ENCODE results near the gene NAA15.
"Not testable (repeated sequence)": the region's sequence is repeated elsewhere in the genome, so short reads cannot be mapped to it uniquely, and the experiment has no call there.

Gene NAA15

GRCh38 chr4:139316733-139317132 is 15.4 kb downstream of the NAA15 start:
- Histone ChIP-seq H3K4me3 (replicated peaks; ENCODE audit: insufficient read depth, low read length) (no peak overlapping the region), H3K27ac (replicated peaks) (no peak overlapping the region), H3K27me3 (ENCODE audit: insufficient read depth, poor library complexity, severe bottlenecking) (no peaks in the 10 kb centered on the region)
- no peak for DNase-seq (ENCODE audit: low read depth in 1 of 2, low spot score in 1 of 2)
- TF ChIP-seq GABPA (IDR thresholded peaks at IDR 0.05; ENCODE audit: low read depth) (no peak), REST (IDR thresholded peaks at IDR 0.05; ENCODE audit: insufficient replicate concordance, low read depth) (no peak), CTCF (IDR thresholded peaks at IDR 0.05; ENCODE audit: insufficient read depth, low read length) (no peak), SPI1 (IDR thresholded peaks at IDR 0.05; ENCODE audit: borderline replicate concordance, low read depth) (peak; percentile 85), POLR2AphosphoS5 (IDR thresholded peaks at IDR 0.05; ENCODE audit: low read depth) (no peak)

GRCh38 chr4:139317635-139318034 is 16.3 kb downstream of the NAA15 start:
- Histone ChIP-seq H3K27me3 (ENCODE audit: insufficient read depth, poor library complexity, severe bottlenecking) (no peaks in the 10 kb centered on the region), H3K27ac (replicated peaks) (no peak overlapping the region), H3K4me3 (replicated peaks; ENCODE audit: insufficient read depth, low read length) (no peak overlapping the region)
- TF ChIP-seq GABPA (IDR thresholded peaks at IDR 0.05; ENCODE audit: low read depth), result no peak
- no peak for TF ChIP-seq CTCF (IDR thresholded peaks at IDR 0.05; ENCODE audit: insufficient read depth, low read length)
- TF ChIP-seq SPI1 (IDR thresholded peaks at IDR 0.05; ENCODE audit: borderline replicate concordance, low read depth), result no peak
- no peak for TF ChIP-seq REST (IDR thresholded peaks at IDR 0.05; ENCODE audit: insufficient replicate concordance, low read depth)
- no peak for TF ChIP-seq POLR2AphosphoS5 (IDR thresholded peaks at IDR 0.05; ENCODE audit: low read depth)
- no peak for DNase-seq (ENCODE audit: low read depth in 1 of 2, low spot score in 1 of 2)

GRCh38 chr4:139319571-139319970 is 18.3 kb downstream of the NAA15 start:
- H3K27ac ChIP-seq (replicated peaks), result no peak overlapping the region
- DNase-seq (ENCODE audit: low read depth in 1 of 2, low spot score in 1 of 2), result no peak
- TF ChIP-seq CTCF (IDR thresholded peaks at IDR 0.05; ENCODE audit: insufficient read depth, low read length) (no peak), GABPA (IDR thresholded peaks at IDR 0.05; ENCODE audit: low read depth) (no peak), REST (IDR thresholded peaks at IDR 0.05; ENCODE audit: insufficient replicate concordance, low read depth) (no peak), SPI1 (IDR thresholded peaks at IDR 0.05; ENCODE audit: borderline replicate concordance, low read depth) (no peak), POLR2AphosphoS5 (IDR thresholded peaks at IDR 0.05; ENCODE audit: low read depth) (no peak)
- H3K4me3 ChIP-seq (replicated peaks; ENCODE audit: insufficient read depth, low read length), result no peak overlapping the region
- H3K27me3 ChIP-seq (ENCODE audit: insufficient read depth, poor library complexity, severe bottlenecking), result no peaks in the 10 kb centered on the region

- not testable (repeated sequence) for H3K27ac ChIP-seq (replicated peaks); H3K27me3 ChIP-seq (ENCODE audit: insufficient read depth, poor library complexity, severe bottlenecking); DNase-seq (ENCODE audit: low read depth in 1 of 2, low spot score in 1 of 2); H3K4me3 ChIP-seq (replicated peaks; ENCODE audit: insufficient read depth, low read length)
Observed at GRCh38 chr4:139322070-139322469, 20.8 kb downstream of the NAA15 start.

- not testable (repeated sequence) for H3K4me3 ChIP-seq (replicated peaks; ENCODE audit: insufficient read depth, low read length); H3K27me3 ChIP-seq (ENCODE audit: insufficient read depth, poor library complexity, severe bottlenecking); DNase-seq (ENCODE audit: low read depth in 1 of 2, low spot score in 1 of 2); H3K27ac ChIP-seq (replicated peaks)
Observed at GRCh38 chr4:139322541-139322940, 21.2 kb downstream of the NAA15 start.

All from HL-60 (cell line).